DOHH2 (cell line): ENCODE data around the gene NFKB1.

Source experiments
- EZH2phosphoT487 ChIP-seq: fragments of 200-600 bp; sonication (generic); IDR thresholded peaks from 2 replicates; pipeline ENCODE4 v1.6.1; 2017; ENCODE audit warnings: borderline replicate concordance, mild to moderate bottlenecking, antibody characterized with exemption, low read length, moderate library complexity, mixed read lengths
- TF ChIP-seq, protein P1 (sequence below): fragments of 200-600 bp; sonication (generic); IDR thresholded peaks from one replicate; pipeline ENCODE4 v1.5.1; 2014; ENCODE audit warnings: antibody characterized with exemption, mild to moderate bottlenecking, low read depth, low read length; ENCODE audit not compliant: poor library complexity, severe bottlenecking

DNA sequence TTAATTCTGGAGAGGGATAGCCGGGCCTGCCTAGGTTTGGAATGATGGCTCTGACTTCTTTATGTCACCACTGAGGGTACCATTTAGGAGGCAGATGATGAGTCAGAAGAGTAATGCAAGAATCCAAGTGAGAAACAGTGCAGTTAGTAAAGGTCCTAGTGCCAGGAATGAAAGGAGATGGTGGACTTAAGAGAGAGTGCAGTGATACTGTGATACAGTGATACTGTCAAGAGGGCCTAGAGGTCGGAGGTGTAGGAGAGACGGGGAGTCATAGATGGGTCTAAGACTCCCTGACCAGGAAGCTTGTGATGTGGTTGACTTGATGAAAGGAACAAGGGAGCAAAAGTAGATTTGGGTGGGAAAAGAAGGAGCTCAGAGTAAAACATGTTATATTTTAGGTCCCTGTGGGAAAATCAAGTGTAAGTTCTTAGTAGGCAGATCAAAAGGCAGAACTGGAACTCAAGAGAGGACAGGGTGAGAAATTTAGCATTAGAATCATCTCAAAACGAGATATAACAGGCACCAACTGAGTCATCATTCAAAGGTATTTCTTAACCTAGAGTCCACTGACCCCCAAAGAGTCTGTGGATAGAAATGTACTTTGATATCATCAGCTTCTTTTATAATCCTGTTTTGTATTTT is 85.0 kb downstream of the NFKB1 start:
- TF ChIP-seq, protein P1, sequence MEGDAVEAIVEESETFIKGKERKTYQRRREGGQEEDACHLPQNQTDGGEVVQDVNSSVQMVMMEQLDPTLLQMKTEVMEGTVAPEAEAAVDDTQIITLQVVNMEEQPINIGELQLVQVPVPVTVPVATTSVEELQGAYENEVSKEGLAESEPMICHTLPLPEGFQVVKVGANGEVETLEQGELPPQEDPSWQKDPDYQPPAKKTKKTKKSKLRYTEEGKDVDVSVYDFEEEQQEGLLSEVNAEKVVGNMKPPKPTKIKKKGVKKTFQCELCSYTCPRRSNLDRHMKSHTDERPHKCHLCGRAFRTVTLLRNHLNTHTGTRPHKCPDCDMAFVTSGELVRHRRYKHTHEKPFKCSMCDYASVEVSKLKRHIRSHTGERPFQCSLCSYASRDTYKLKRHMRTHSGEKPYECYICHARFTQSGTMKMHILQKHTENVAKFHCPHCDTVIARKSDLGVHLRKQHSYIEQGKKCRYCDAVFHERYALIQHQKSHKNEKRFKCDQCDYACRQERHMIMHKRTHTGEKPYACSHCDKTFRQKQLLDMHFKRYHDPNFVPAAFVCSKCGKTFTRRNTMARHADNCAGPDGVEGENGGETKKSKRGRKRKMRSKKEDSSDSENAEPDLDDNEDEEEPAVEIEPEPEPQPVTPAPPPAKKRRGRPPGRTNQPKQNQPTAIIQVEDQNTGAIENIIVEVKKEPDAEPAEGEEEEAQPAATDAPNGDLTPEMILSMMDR = no peak
- TF ChIP-seq EZH2phosphoT487 = no peak
